HEK293 (cell line): ENCODE measurements around the gene PPM1G.

Source experiments
- GLIS1 ChIP-seq: fragments of 450-650 bp; formaldehyde crosslinking; IDR thresholded peaks from 2 replicates; pipeline ENCODE4 v1.5.1; 2016; ENCODE audit warnings: missing biosample characterization, missing genetic modification characterization
- KLF16 ChIP-seq: fragments of 450-650 bp; formaldehyde crosslinking; IDR thresholded peaks from 2 replicates; pipeline ENCODE4 v1.5.1; 2017; ENCODE audit warnings: missing biosample characterization, missing genetic modification characterization
- KLF9 ChIP-seq: fragments of 450-650 bp; formaldehyde crosslinking; IDR thresholded peaks from 2 replicates; pipeline ENCODE4 v1.5.1; 2016; ENCODE audit warnings: missing biosample characterization, missing genetic modification characterization, low read depth
- MYNN ChIP-seq: fragments of 450-650 bp; formaldehyde crosslinking; IDR thresholded peaks from 2 replicates; pipeline ENCODE4 v1.5.1; 2016; ENCODE audit warnings: missing biosample characterization, missing genetic modification characterization, borderline replicate concordance
- RBAK ChIP-seq: fragments of 450-650 bp; formaldehyde crosslinking; IDR thresholded peaks from 2 replicates; pipeline ENCODE4 v1.5.1; 2016; ENCODE audit warnings: missing biosample characterization, missing genetic modification characterization
- SETDB1 ChIP-seq: IDR thresholded peaks from one replicate; pipeline ENCODE4 v1.6.1; 2017; ENCODE audit warnings: mild to moderate bottlenecking, low read length, moderate library complexity, mixed read lengths; ENCODE audit not compliant: insufficient read length
- TCF7L2 ChIP-seq: IDR thresholded peaks from 2 replicates; pipeline ENCODE4 v1.6.1; 2011; ENCODE audit warnings: low read depth, mild to moderate bottlenecking, inconsistent platforms, low read length, moderate library complexity, borderline replicate concordance
- YY1 ChIP-seq: fragments of 450-650 bp; formaldehyde crosslinking; IDR thresholded peaks from 2 replicates; pipeline ENCODE4 v1.5.1; 2018; ENCODE audit warnings: missing biosample characterization, missing genetic modification characterization
- ZBTB48 ChIP-seq: fragments of 450-650 bp; formaldehyde crosslinking; IDR thresholded peaks from 2 replicates; pipeline ENCODE4 v1.5.1; 2016; ENCODE audit warnings: missing biosample characterization, missing genetic modification characterization
- ZBTB7A ChIP-seq: fragments of 450-650 bp; formaldehyde crosslinking; IDR thresholded peaks from 2 replicates; pipeline ENCODE4 v1.5.1; 2016; ENCODE audit warnings: low read depth, missing biosample characterization, missing genetic modification characterization
- ZFHX2 ChIP-seq: fragments of 450-650 bp; formaldehyde crosslinking; conservative IDR thresholded peaks from 2 replicates; pipeline ENCODE4 v1.5.1; 2016; ENCODE audit warnings: missing biosample characterization, missing genetic modification characterization
- ZNF133 ChIP-seq: fragments of 450-650 bp; formaldehyde crosslinking; IDR thresholded peaks from 2 replicates; pipeline ENCODE4 v1.5.1; 2016; ENCODE audit warnings: missing biosample characterization, missing genetic modification characterization
- ZNF138 ChIP-seq: fragments of 450-650 bp; formaldehyde crosslinking; IDR thresholded peaks from 2 replicates; pipeline ENCODE4 v1.5.1; 2016; ENCODE audit warnings: missing biosample characterization, missing genetic modification characterization, borderline replicate concordance
- ZNF146 ChIP-seq: fragments of 450-650 bp; formaldehyde crosslinking; IDR thresholded peaks from 2 replicates; pipeline ENCODE4 v1.5.1; 2016; ENCODE audit warnings: missing biosample characterization, missing genetic modification characterization
- ZNF174 ChIP-seq: fragments of 450-650 bp; formaldehyde crosslinking; IDR thresholded peaks from 2 replicates; pipeline ENCODE4 v1.5.0; 2017; ENCODE audit warnings: missing biosample characterization, mild to moderate bottlenecking, missing genetic modification characterization
- ZNF19 ChIP-seq: fragments of 450-650 bp; formaldehyde crosslinking; IDR thresholded peaks from 2 replicates; pipeline ENCODE4; 2016; ENCODE audit warnings: missing biosample characterization, missing genetic modification characterization, low read depth
- ZNF24 ChIP-seq: fragments of 450-650 bp; formaldehyde crosslinking; IDR thresholded peaks from 2 replicates; pipeline ENCODE4 v1.5.1; 2016; ENCODE audit warnings: missing biosample characterization, missing genetic modification characterization
- ZNF292 ChIP-seq: fragments of 450-650 bp; formaldehyde crosslinking; IDR thresholded peaks from 2 replicates; pipeline ENCODE4 v1.5.1; 2016; ENCODE audit warnings: low read depth, missing biosample characterization, missing genetic modification characterization, borderline replicate concordance
- ZNF311 ChIP-seq: fragments of 450-650 bp; formaldehyde crosslinking; IDR thresholded peaks from 2 replicates; pipeline ENCODE4 v1.5.1; 2017; ENCODE audit warnings: missing biosample characterization, missing genetic modification characterization, borderline replicate concordance
- ZNF324 ChIP-seq: fragments of 450-650 bp; formaldehyde crosslinking; IDR thresholded peaks from 2 replicates; pipeline ENCODE4 v1.5.1; 2016; ENCODE audit warnings: missing biosample characterization, missing genetic modification characterization
- ZNF341 ChIP-seq: fragments of 450-650 bp; formaldehyde crosslinking; IDR thresholded peaks from 2 replicates; pipeline ENCODE4; 2016; ENCODE audit warnings: low read depth, missing biosample characterization, missing genetic modification characterization
- ZNF366 ChIP-seq: fragments of 450-650 bp; formaldehyde crosslinking; conservative IDR thresholded peaks from 2 replicates; pipeline ENCODE4 v1.5.1; 2016; ENCODE audit warnings: missing biosample characterization, missing genetic modification characterization
- ZNF394 ChIP-seq: fragments of 450-650 bp; formaldehyde crosslinking; IDR thresholded peaks from 2 replicates; pipeline ENCODE4 v1.5.1; 2016; ENCODE audit warnings: missing biosample characterization, missing genetic modification characterization, mild to moderate bottlenecking, moderate library complexity, borderline replicate concordance
- ZNF529 ChIP-seq: fragments of 450-650 bp; formaldehyde crosslinking; IDR thresholded peaks from 2 replicates; pipeline ENCODE4 v1.5.1; 2017; ENCODE audit warnings: missing genetic modification characterization, missing biosample characterization; ENCODE audit not compliant: insufficient replicate concordance
- ZNF555 ChIP-seq: fragments of 450-650 bp; formaldehyde crosslinking; conservative IDR thresholded peaks from 2 replicates; pipeline ENCODE4 v1.5.1; 2017; ENCODE audit warnings: missing biosample characterization, mild to moderate bottlenecking, missing genetic modification characterization, inconsistent platforms
- ZNF561 ChIP-seq: fragments of 450-650 bp; IDR thresholded peaks from 2 replicates; pipeline ENCODE4 v1.5.1; 2018; ENCODE audit warnings: missing biosample characterization, missing genetic modification characterization, borderline replicate concordance
- ZNF600 ChIP-seq: fragments of 450-650 bp; formaldehyde crosslinking; IDR thresholded peaks from 2 replicates; pipeline ENCODE4 v1.5.1; 2016; ENCODE audit warnings: missing biosample characterization, missing genetic modification characterization
- ZNF621 ChIP-seq: fragments of 450-650 bp; formaldehyde crosslinking; IDR thresholded peaks from 2 replicates; pipeline ENCODE4 v1.5.1; 2017; ENCODE audit warnings: missing biosample characterization, missing genetic modification characterization
- ZNF660 ChIP-seq: fragments of 450-650 bp; IDR thresholded peaks from 2 replicates; pipeline ENCODE4 v1.5.1; 2018; ENCODE audit warnings: missing biosample characterization, mild to moderate bottlenecking, missing genetic modification characterization
- ZNF664 ChIP-seq: fragments of 450-650 bp; formaldehyde crosslinking; IDR thresholded peaks from 2 replicates; pipeline ENCODE4 v1.5.1; 2016; ENCODE audit warnings: missing biosample characterization, missing genetic modification characterization
- ZNF701 ChIP-seq: fragments of 450-650 bp; formaldehyde crosslinking; IDR thresholded peaks from 2 replicates; pipeline ENCODE4 v1.5.1; 2016; ENCODE audit warnings: missing biosample characterization, missing genetic modification characterization
- ZSCAN23 ChIP-seq: fragments of 450-650 bp; formaldehyde crosslinking; IDR thresholded peaks from 2 replicates; pipeline ENCODE4 v1.5.1; 2016; ENCODE audit warnings: missing biosample characterization, missing genetic modification characterization
- TF ChIP-seq, protein P1 (sequence below): fragments of 450-650 bp; formaldehyde crosslinking; IDR thresholded peaks from 2 replicates; pipeline ENCODE4 v1.5.1; 2016; ENCODE audit warnings: missing biosample characterization, missing genetic modification characterization
- TF ChIP-seq, protein P2 (sequence below): fragments of 450-650 bp; formaldehyde crosslinking; IDR thresholded peaks from 2 replicates; pipeline ENCODE4 v1.5.1; 2016; ENCODE audit warnings: missing biosample characterization, missing genetic modification characterization
- TF ChIP-seq, protein P3 (sequence below): fragments of 450-650 bp; formaldehyde crosslinking; IDR thresholded peaks from 2 replicates; pipeline ENCODE4 v1.5.1; 2016; ENCODE audit warnings: missing biosample characterization, missing genetic modification characterization

PPM1G gene

DNA sequence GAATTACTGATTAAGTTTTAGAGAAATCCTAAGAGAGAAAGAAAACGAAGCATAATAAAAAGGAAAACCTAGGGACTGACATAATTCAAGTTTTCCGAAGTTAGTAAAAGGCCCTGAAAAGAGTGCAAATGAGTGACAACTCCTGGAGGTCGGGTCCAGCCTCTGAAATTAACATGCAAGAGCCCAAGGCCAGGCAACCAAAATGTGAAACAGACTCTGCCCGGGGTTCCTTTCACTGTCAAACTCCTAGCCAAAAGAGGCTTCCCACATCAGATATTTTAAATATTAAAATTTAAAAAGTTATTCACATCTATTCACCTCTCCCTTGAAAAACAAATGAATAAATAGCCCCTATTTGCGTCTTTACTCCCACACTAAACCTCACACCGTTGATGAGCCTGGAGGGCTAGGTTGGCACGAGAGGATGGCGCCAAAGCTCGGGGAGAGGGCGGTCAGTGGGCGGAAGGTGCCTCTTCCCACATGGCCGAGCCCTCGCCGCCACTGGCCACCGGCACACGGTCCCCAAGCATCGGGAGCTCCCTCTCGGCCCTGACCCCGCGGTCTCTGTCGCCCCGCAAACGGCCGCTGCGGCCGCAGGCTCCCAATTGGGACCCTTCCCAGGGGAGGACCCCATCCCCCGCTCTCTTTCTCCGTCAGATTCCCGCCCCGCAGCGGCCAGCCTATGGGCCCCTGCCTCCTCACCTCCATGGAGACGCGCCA, 630 bp downstream of the PPM1G start (continued):
- TF ChIP-seq, protein P1, sequence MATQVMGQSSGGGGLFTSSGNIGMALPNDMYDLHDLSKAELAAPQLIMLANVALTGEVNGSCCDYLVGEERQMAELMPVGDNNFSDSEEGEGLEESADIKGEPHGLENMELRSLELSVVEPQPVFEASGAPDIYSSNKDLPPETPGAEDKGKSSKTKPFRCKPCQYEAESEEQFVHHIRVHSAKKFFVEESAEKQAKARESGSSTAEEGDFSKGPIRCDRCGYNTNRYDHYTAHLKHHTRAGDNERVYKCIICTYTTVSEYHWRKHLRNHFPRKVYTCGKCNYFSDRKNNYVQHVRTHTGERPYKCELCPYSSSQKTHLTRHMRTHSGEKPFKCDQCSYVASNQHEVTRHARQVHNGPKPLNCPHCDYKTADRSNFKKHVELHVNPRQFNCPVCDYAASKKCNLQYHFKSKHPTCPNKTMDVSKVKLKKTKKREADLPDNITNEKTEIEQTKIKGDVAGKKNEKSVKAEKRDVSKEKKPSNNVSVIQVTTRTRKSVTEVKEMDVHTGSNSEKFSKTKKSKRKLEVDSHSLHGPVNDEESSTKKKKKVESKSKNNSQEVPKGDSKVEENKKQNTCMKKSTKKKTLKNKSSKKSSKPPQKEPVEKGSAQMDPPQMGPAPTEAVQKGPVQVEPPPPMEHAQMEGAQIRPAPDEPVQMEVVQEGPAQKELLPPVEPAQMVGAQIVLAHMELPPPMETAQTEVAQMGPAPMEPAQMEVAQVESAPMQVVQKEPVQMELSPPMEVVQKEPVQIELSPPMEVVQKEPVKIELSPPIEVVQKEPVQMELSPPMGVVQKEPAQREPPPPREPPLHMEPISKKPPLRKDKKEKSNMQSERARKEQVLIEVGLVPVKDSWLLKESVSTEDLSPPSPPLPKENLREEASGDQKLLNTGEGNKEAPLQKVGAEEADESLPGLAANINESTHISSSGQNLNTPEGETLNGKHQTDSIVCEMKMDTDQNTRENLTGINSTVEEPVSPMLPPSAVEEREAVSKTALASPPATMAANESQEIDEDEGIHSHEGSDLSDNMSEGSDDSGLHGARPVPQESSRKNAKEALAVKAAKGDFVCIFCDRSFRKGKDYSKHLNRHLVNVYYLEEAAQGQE (tag by site-specific recombination): no peak
- TF ChIP-seq ZNF701 (tag by site-specific recombination): no peak
- no peak for TF ChIP-seq ZNF324 (tag by site-specific recombination)
- TF ChIP-seq MYNN (tag by site-specific recombination): no peak
- TF ChIP-seq ZNF621 (tag by site-specific recombination): no peak
- TF ChIP-seq SETDB1: no peak
- peak; percentile 59; the same call in 1 of the 2 replicates for TF ChIP-seq ZBTB48 (tag by site-specific recombination)
- TF ChIP-seq GLIS1: no peak
- no peak for TF ChIP-seq ZNF174 (tag by site-specific recombination)
- no peak for TF ChIP-seq ZNF138 (tag by site-specific recombination)
- TF ChIP-seq ZNF292 (tag by site-specific recombination): no peak
- no peak for TF ChIP-seq ZNF561 (tag by site-specific recombination)
- no peak for TF ChIP-seq ZNF600 (tag by site-specific recombination)
- TF ChIP-seq TCF7L2: no peak
- TF ChIP-seq ZNF529 (tag by site-specific recombination): no peak
- TF ChIP-seq, protein P2, sequence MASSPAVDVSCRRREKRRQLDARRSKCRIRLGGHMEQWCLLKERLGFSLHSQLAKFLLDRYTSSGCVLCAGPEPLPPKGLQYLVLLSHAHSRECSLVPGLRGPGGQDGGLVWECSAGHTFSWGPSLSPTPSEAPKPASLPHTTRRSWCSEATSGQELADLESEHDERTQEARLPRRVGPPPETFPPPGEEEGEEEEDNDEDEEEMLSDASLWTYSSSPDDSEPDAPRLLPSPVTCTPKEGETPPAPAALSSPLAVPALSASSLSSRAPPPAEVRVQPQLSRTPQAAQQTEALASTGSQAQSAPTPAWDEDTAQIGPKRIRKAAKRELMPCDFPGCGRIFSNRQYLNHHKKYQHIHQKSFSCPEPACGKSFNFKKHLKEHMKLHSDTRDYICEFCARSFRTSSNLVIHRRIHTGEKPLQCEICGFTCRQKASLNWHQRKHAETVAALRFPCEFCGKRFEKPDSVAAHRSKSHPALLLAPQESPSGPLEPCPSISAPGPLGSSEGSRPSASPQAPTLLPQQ (tag by site-specific recombination): peak; percentile 70; the same call in 1 of the 2 replicates
- no peak for TF ChIP-seq ZNF19 (tag by site-specific recombination)
- TF ChIP-seq KLF16 (tag by site-specific recombination): peak; percentile 63; the same call in 1 of the 2 replicates
- no peak for TF ChIP-seq ZNF133
- no peak for TF ChIP-seq ZNF555
- no peak for TF ChIP-seq ZSCAN23 (tag by site-specific recombination)
- no peak for TF ChIP-seq ZNF660
- TF ChIP-seq ZNF311 (tag by site-specific recombination): no peak
- TF ChIP-seq RBAK: no peak
- TF ChIP-seq ZFHX2 (tag by site-specific recombination): peak; percentile 93
- no peak for TF ChIP-seq ZNF394
- TF ChIP-seq, protein P3, sequence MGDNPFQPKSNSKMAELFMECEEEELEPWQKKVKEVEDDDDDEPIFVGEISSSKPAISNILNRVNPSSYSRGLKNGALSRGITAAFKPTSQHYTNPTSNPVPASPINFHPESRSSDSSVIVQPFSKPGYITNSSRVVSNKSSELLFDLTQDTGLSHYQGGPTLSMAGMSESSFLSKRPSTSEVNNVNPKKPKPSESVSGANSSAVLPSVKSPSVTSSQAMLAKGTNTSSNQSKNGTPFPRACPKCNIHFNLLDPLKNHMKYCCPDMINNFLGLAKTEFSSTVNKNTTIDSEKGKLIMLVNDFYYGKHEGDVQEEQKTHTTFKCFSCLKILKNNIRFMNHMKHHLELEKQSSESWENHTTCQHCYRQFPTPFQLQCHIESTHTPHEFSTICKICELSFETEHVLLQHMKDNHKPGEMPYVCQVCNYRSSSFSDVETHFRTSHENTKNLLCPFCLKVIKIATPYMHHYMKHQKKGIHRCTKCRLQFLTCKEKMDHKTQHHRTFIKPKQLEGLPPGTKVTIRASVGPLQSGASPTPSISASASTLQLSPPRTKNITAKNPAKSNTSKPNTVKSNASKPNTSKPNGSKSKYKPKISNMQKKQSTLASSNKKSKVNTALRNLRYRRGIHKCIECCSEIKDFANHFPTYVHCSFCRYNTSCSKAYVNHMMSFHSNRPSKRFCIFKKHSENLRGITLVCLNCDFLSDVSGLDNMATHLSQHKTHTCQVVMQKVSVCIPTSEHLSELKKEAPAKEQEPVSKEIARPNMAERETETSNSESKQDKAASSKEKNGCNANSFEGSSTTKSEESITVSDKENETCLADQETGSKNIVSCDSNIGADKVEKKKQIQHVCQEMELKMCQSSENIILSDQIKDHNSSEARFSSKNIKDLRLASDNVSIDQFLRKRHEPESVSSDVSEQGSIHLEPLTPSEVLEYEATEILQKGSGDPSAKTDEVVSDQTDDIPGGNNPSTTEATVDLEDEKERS (tag by site-specific recombination): no peak
- no peak for TF ChIP-seq ZNF341 (tag by site-specific recombination)
- no peak for TF ChIP-seq ZNF664 (tag by site-specific recombination)
- TF ChIP-seq YY1 (tag by site-specific recombination): peak; percentile 76; the same call in 1 of the 2 replicates
- no peak for TF ChIP-seq KLF9 (tag by site-specific recombination)
- TF ChIP-seq ZNF24 (tag by site-specific recombination): no peak
- no peak for TF ChIP-seq ZBTB7A
- no peak for TF ChIP-seq ZNF366 (tag by site-specific recombination)
- TF ChIP-seq ZNF146: no peak
